GM12864 (cell line): Measurements from ENCODE around the gene RPRML.
"Not testable (repeated sequence)": the region's sequence is repeated elsewhere in the genome, so short reads cannot be mapped to it uniquely, and the experiment has no call there.

Experiments used
- DNase-seq: peaks from one replicate; pipeline ENCODE4 v3.0.0-alpha.2; 2011; ENCODE audit warnings: low read depth
- H3K4me3 ChIP-seq: 2 replicates; pipeline ENCODE4 v1.5.1; 2011; ENCODE audit warnings: mild to moderate bottlenecking, low read depth, low read length, control low read depth
- CTCF ChIP-seq: IDR thresholded peaks from 2 replicates; pipeline ENCODE4 v1.5.1; 2011; ENCODE audit warnings: low read depth, mild to moderate bottlenecking, moderate library complexity, low read length, control low read depth, inconsistent platforms; ENCODE audit errors: missing control alignments

The RPRML gene

GRCh38 chr17:46979147-46979863, at the start of gene RPRML:
TSS of gene RPRML (minus strand) at chr17:46979253. CDS start at chr17:46979007, 246 bp downstream.
- TF ChIP-seq CTCF: no peak
- no peak for DNase-seq
- H3K4me3 ChIP-seq: peak within 1 kb of the TSS; percentile 46

DNA sequence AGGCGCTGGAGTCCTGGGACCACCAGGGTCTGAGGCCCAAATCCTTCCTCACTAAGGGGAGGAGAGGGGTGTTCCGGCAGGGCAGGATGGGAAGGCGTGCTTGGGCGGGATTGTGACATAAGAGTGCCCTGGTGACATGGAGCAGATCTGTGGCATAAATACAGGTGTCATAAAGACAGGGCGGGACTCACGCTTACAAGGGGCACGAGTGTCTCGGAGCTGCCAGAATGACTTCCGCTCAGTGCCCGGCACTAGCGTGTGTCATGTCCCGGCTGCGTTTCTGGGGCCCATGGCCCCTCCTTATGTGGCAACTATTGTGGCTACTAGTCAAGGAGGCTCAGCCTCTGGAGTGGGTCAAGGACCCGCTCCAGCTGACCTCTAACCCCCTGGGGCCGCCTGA, 37.9 kb upstream of the RPRML start:
- not testable (repeated sequence) for H3K4me3 ChIP-seq, DNase-seq

DNA sequence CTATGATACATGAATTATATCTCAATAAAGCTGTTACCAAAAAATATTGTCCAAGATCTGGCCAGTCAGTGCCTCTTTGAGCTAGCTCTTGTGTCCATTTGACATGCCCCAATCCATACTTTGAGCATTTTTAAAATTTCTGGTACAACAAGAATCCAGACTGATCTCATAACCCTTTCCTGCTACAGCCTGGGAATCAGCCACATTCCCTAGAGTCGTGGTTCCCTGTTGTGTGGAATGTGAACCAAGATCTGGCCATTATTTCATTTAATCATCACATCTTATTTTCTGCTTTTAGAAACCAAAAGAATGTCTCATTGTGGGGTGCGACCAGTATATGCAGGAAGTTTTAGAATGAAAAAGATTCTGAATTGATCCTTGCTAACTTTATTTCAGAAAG, 34.3 kb upstream of the RPRML start:
- H3K4me3 ChIP-seq: no peak overlapping the region
- DNase-seq: no peak
- no peak for TF ChIP-seq CTCF

GRCh38 chr17:47012457-47012856, 33.4 kb upstream of the RPRML start:
- H3K4me3 ChIP-seq: no peak overlapping the region
- TF ChIP-seq CTCF: no peak
- DNase-seq: no peak

- no peak overlapping the region for H3K4me3 ChIP-seq
- TF ChIP-seq CTCF: no peak
- no peak for DNase-seq
These were observed 30.9 kb upstream of the RPRML start for GRCh38 chr17:47009759-47010594.

DNA sequence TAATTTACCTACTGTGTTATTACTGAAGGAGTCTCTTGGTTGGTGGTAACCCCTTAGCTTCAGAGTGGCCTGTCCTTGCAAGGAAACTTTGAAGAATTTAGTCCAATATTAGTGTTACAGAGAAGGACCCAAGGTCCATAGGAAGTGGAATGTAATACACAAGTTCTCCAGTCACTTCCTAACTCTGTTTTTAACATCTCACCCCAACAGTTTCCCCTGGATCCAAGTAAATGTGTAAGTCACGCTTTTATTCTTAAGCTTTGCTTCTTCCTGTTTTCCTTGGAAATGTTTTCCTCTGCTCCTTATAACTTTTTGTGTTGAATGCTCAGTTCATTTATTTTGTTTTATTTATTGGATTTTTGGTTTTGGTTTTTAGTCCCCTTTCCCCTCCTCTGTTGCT, 25.9 kb upstream of the RPRML start:
- no peak for TF ChIP-seq CTCF
- H3K4me3 ChIP-seq: no peak overlapping the region
- DNase-seq: no peak

GRCh38 chr17:47003864-47004263, 24.8 kb upstream of the RPRML start:
- DNase-seq, H3K4me3 ChIP-seq: not testable (repeated sequence)

DNA sequence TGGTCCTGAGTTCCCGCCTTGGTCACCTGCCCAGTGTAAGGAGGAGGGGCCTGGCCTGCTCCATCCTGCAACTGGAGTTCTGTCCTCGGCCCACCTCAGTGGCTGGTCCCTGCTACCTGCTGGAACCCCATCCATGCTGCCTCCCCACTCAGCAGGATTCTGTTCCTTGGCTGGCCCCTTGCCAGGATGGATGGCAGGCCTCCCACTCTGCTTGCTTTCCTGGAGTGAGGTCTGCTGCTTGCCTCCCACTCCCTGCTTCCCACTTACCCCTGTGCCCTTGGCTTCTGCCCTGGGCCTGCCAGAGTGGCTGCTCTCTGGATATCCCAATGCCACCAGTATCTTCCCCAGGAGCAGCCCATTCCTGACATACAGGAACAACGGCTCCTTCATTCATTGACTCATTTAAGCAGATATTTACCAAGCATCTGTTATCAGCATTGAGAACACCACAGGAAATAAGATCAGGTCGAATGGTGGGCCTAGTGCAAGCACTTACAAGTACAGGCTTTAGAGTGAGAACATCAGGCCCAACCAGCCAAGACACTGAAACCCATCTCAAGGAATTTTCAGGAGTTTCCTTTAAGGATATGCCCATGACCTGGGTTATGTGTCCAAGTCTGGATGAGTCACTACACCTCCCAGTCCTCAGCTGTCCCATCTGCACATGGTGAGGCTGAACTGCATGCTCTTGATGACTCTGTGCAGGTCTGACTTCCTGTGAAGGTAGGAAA, 17.0 kb upstream of the RPRML start:
- H3K4me3 ChIP-seq: no peak overlapping the region
- DNase-seq: no peak
- no peak for TF ChIP-seq CTCF
